DND-41 (cell line): ENCODE results near the gene CACHD1.

ENCODE experiments used
- ATAC-seq: fragments of 200-7000 bp; cut with Tn5 transposase; 3 replicates; pipeline ENCODE4 v1.9.1; 2021; ENCODE audit warnings: low read depth; ENCODE audit not compliant: insufficient read depth
- DNase-seq: peaks from one replicate; pipeline ENCODE4 v3.0.0-alpha.2; 2020
- H2AFZ ChIP-seq: 2 replicates; pipeline ENCODE4 v1.6.0; 2012; ENCODE audit warnings: low read depth, low read length
- H3K27ac ChIP-seq: 2 replicates; pipeline ENCODE4 v1.5.1; 2012; ENCODE audit warnings: low read length, inconsistent platforms
- H3K27me3 ChIP-seq: fragments of 200-600 bp; sonication (generic); 2 replicates; pipeline ENCODE4 v1.6.0; 2012; ENCODE audit warnings: low read length, mild to moderate bottlenecking, inconsistent platforms; ENCODE audit not compliant: insufficient read depth, poor library complexity
- H3K36me3 ChIP-seq: 2 replicates; pipeline ENCODE4 v1.5.1; 2012; ENCODE audit warnings: low read length, inconsistent platforms; ENCODE audit not compliant: insufficient read depth
- H3K4me1 ChIP-seq: 2 replicates; pipeline ENCODE4 v1.5.1; 2012; ENCODE audit warnings: mild to moderate bottlenecking, low read length; ENCODE audit not compliant: insufficient read depth
- H3K4me2 ChIP-seq: 2 replicates; pipeline ENCODE4 v1.6.0; 2012; ENCODE audit warnings: mild to moderate bottlenecking, moderate library complexity, low read length, inconsistent platforms; ENCODE audit not compliant: insufficient read depth
- H3K4me3 ChIP-seq, 2 experiments: fragments of 200-600 bp in 1 of 2; shearing (Covaris generic) in 1 of 2; 2 replicates each; pipeline ENCODE4 v1.5.1; 2012 to 2016; ENCODE audit warnings: inconsistent platforms in 2 of 2, low read length in 2 of 2, mild to moderate bottlenecking in 2 of 2, low read depth in 1 of 2, moderate library complexity in 1 of 2
- H3K79me2 ChIP-seq: 2 replicates; pipeline ENCODE4 v1.6.0; 2012; ENCODE audit warnings: low read length, inconsistent platforms; ENCODE audit not compliant: insufficient read depth
- H3K9ac ChIP-seq: 2 replicates; pipeline ENCODE4 v1.6.0; 2012; ENCODE audit warnings: low read depth, mild to moderate bottlenecking, inconsistent platforms, low read length, moderate library complexity
- H3K9me3 ChIP-seq: 2 replicates; pipeline ENCODE4 v1.5.1; 2012; ENCODE audit warnings: low read length, moderate library complexity, mild to moderate bottlenecking, inconsistent platforms; ENCODE audit not compliant: insufficient read depth, severe bottlenecking
- H4K20me1 ChIP-seq: 2 replicates; pipeline ENCODE4 v1.6.0; 2012; ENCODE audit warnings: low read length; ENCODE audit not compliant: insufficient read depth
- EZH2 ChIP-seq: IDR thresholded peaks from 3 replicates; pipeline ENCODE4 v1.6.1; 2012; ENCODE audit warnings: borderline replicate concordance, low read depth, mild to moderate bottlenecking, moderate library complexity, low read length, inconsistent platforms; ENCODE audit not compliant: severe bottlenecking
- TF ChIP-seq, protein P1 (sequence below): IDR thresholded peaks from 2 replicates; pipeline ENCODE4 v1.5.1; 2012; ENCODE audit warnings: borderline replicate concordance, low read length, moderate library complexity, mild to moderate bottlenecking; ENCODE audit not compliant: poor library complexity, severe bottlenecking; ENCODE audit errors: extremely low read depth

CACHD1 gene

DNA sequence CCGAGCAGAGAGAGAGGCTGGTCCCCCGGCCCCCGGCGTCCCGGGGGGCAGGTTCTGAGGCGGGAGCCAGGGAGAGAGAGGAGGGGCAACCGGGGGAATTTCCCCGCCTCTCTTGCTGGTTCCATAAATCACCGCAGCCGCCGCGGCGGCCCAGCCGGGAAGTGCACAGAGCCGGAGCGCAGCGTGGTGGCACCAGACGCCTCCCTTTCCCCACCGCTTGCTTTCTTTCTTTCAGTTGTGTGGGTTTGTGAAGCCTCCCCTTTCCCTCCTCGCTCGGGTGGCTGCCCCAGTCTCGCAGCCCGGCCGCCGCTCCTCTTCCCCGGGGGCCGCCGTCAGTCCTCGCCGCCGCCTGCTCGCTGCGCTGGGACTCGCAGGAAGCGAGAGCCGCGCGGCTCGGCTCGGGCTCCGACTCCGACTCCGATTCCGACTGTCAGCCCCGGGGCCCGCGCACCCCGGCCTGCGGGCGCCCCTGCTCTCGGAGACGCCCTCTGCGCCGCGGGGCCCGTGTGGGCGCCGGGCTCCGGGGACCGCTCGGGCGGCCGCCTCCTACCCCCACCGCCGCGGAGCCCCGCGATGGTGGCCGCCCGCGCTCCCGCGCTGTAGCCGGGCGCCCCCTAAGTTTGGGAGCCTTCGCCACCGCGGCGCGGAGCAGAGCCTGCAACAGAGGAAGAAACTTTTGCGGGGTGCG lies at the start of gene CACHD1:
Gene CACHD1, plus strand, starts transcription at position 153 of the 688 bp plus-strand sequence. CDS start 616 bp downstream, outside the sequence.
- Histone ChIP-seq H3K27ac (no peak within 1 kb of the TSS), H3K4me2 (no peak within 1 kb of the TSS)
- DNase-seq, result no peak

GRCh38 chr1:64421377-64421776 lies 48.6 kb upstream of the CACHD1 start:
- no peaks in the 10 kb centered on the region for H3K36me3 ChIP-seq
- no peaks in the 10 kb centered on the region for H3K9me3 ChIP-seq
- H3K9ac ChIP-seq, result no peak overlapping the region
- no peak overlapping the region for H3K4me3 ChIP-seq
- no peaks in the 10 kb centered on the region for H4K20me1 ChIP-seq
- DNase-seq, result no peak
- no peak overlapping the region for H2AFZ ChIP-seq
- H3K27ac ChIP-seq, result no peak overlapping the region
- no peaks in the 10 kb centered on the region for H3K27me3 ChIP-seq
- TF ChIP-seq, protein P1, sequence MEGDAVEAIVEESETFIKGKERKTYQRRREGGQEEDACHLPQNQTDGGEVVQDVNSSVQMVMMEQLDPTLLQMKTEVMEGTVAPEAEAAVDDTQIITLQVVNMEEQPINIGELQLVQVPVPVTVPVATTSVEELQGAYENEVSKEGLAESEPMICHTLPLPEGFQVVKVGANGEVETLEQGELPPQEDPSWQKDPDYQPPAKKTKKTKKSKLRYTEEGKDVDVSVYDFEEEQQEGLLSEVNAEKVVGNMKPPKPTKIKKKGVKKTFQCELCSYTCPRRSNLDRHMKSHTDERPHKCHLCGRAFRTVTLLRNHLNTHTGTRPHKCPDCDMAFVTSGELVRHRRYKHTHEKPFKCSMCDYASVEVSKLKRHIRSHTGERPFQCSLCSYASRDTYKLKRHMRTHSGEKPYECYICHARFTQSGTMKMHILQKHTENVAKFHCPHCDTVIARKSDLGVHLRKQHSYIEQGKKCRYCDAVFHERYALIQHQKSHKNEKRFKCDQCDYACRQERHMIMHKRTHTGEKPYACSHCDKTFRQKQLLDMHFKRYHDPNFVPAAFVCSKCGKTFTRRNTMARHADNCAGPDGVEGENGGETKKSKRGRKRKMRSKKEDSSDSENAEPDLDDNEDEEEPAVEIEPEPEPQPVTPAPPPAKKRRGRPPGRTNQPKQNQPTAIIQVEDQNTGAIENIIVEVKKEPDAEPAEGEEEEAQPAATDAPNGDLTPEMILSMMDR, result no peak
- TF ChIP-seq EZH2, result no peak
- H3K4me1 ChIP-seq, result no peaks in the 10 kb centered on the region
- no peak overlapping the region for H3K4me2 ChIP-seq
- no peaks in the 10 kb centered on the region for H3K79me2 ChIP-seq
- ATAC-seq, result no peak

More for the DNA sequence above, at the start of gene CACHD1:
- no peak for ATAC-seq
- Histone ChIP-seq H3K9me3 (peaks cover 5% of the 10 kb centered on the region), H3K79me2 (no peaks in the 10 kb centered on the region), H3K4me3 (no peak within 1 kb of the TSS), H3K9ac (no peak within 1 kb of the TSS), H2AFZ (no peak within 1 kb of the TSS), H3K4me1 (no peaks in the 10 kb centered on the region), H3K36me3 (no peaks in the 10 kb centered on the region), H3K27me3 (no peaks in the 10 kb centered on the region), H4K20me1 (no peaks in the 10 kb centered on the region)
- TF ChIP-seq EZH2, result no peak
- TF ChIP-seq, protein P1, result no peak

DNA sequence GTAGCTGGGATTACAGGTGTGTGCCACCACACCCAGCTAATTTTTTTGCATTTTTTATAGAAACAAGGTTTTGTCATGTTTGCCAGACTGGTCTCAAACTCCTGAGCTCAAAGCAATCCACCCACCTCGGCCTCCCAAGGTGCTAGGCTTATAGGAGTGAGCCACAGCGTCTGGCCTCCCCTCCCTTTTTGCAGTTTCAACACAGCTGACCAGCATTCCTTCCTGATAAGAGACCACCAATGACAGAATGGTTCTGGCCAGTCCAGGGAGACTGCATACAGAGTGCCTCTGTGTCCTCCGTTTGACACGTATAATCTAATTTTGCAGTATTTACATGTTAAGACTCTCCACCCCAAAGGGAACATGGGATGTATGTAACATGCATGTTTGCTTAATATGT lies 46.4 kb upstream of the CACHD1 start:
- Histone ChIP-seq H3K27ac (no peak overlapping the region), H3K27me3 (no peaks in the 10 kb centered on the region), H3K9ac (no peak overlapping the region), H4K20me1 (no peaks in the 10 kb centered on the region), H3K4me2 (no peak overlapping the region), H3K79me2 (no peaks in the 10 kb centered on the region), H3K36me3 (no peaks in the 10 kb centered on the region), H3K4me3 (no peak overlapping the region), H2AFZ (no peak overlapping the region), H3K9me3 (no peaks in the 10 kb centered on the region), H3K4me1 (no peaks in the 10 kb centered on the region)
- no peak for TF ChIP-seq EZH2
- TF ChIP-seq, protein P1, result no peak
- no peak for DNase-seq
- ATAC-seq, result no peak

- no peak for TF ChIP-seq EZH2
- TF ChIP-seq, protein P1, result no peak
- ATAC-seq (no peak), DNase-seq (no peak)
- no peaks in the 10 kb centered on the region for H3K9me3 ChIP-seq
- H3K4me2 ChIP-seq, result no peak overlapping the region
- H3K27ac ChIP-seq, result no peak overlapping the region
- no peaks in the 10 kb centered on the region for H3K36me3 ChIP-seq
- no peak overlapping the region for H3K9ac ChIP-seq
- no peak overlapping the region for H3K4me3 ChIP-seq
- no peak overlapping the region for H2AFZ ChIP-seq
- no peaks in the 10 kb centered on the region for H3K79me2 ChIP-seq
- H4K20me1 ChIP-seq, result no peaks in the 10 kb centered on the region
- H3K27me3 ChIP-seq, result no peaks in the 10 kb centered on the region
- no peaks in the 10 kb centered on the region for H3K4me1 ChIP-seq
Observed at GRCh38 chr1:64424412-64424811, 45.5 kb upstream of the CACHD1 start.
